Keratinocyte (primary cell): ENCODE results near the gene KTN1.

Source experiments
- CTCF ChIP-seq, 3 experiments: IDR thresholded peaks in 1 of 3; conservative IDR thresholded peaks in 1 of 3; optimal IDR thresholded peaks in 1 of 3; 2 replicates in 2 of 3; 3 replicates in 1 of 3; pipeline versions ENCODE3 to v1.5.1; 2011; ENCODE audit warnings: low read length in 3 of 3, mild to moderate bottlenecking in 3 of 3, moderate library complexity in 2 of 3, control low read depth in 1 of 3, inconsistent platforms in 1 of 3; ENCODE audit not compliant: insufficient read depth in 2 of 3; ENCODE audit errors: extremely low read depth in 1 of 3
- EZH2 ChIP-seq: IDR thresholded peaks from one replicate; pipeline ENCODE4 v1.6.1; 2012; ENCODE audit warnings: inconsistent platforms, mild to moderate bottlenecking, low read length, moderate library complexity

- TF ChIP-seq CTCF (optimal IDR thresholded peaks at IDR 0.05 in 1 of 3, IDR thresholded peaks at IDR 0.05 in 1 of 3, conservative IDR thresholded peaks at IDR 0.05 in 1 of 3; ENCODE audit: extremely low read depth in 1 of 3, insufficient read depth in 2 of 3, low read length in 3 of 3) (no peak), EZH2 (no peak)
These were observed 131.3 kb downstream of the KTN1 start for GRCh38 chr14:55711175-55711811.
